HepG2 (cell line): Measurements from ENCODE around the gene PRSS8. TPM values are rescaled to one million over a fixed set of nuclear protein-coding genes. Genes with fewer than 3 reads are reported as not detected.

Source experiments
- CREM ChIP-seq, 2 experiments: sonication (generic) in 1 of 2; formaldehyde crosslinking in 1 of 2; IDR thresholded peaks; 2 replicates each; pipeline versions ENCODE4 v1.4.0 to v1.6.1; 2016 to 2020; ENCODE audit warnings: antibody characterized with exemption in 1 of 2, mild to moderate bottlenecking in 1 of 2, missing genetic modification reagents in 1 of 2
- EP300 ChIP-seq, 3 experiments: sonication (generic) in 1 of 3; formaldehyde crosslinking in 1 of 3; IDR thresholded peaks; 2 replicates each; pipeline versions ENCODE4 v1.5.1 to v1.6.1; 2011 to 2020; ENCODE audit warnings: low read depth in 2 of 3, low read length in 2 of 3, borderline replicate concordance in 1 of 3, improper control_type of control experiment in 1 of 3, mild to moderate bottlenecking in 1 of 3, missing genetic modification reagents in 1 of 3, moderate library complexity in 1 of 3
- GPBP1L1 ChIP-seq: sonication (generic); formaldehyde crosslinking; IDR thresholded peaks from 2 replicates; pipeline ENCODE4 v1.5.0; 2020; ENCODE audit warnings: mild to moderate bottlenecking, missing genetic modification reagents
- HDAC1 ChIP-seq: sonication (generic); formaldehyde crosslinking; IDR thresholded peaks from 2 replicates; pipeline ENCODE4 v1.5.1; 2020; ENCODE audit warnings: mild to moderate bottlenecking, missing genetic modification reagents
- KMT2A ChIP-seq: sonication (generic); formaldehyde crosslinking; IDR thresholded peaks from 2 replicates; pipeline ENCODE4 v1.4.0; 2020; ENCODE audit warnings: missing genetic modification reagents
- LRRFIP1 ChIP-seq: sonication (generic); formaldehyde crosslinking; conservative IDR thresholded peaks from 2 replicates; pipeline ENCODE4 v1.4.0; 2020; ENCODE audit warnings: missing genetic modification reagents
- PLSCR1 ChIP-seq: sonication (generic); formaldehyde crosslinking; IDR thresholded peaks from 2 replicates; pipeline ENCODE4 v1.5.0; 2020; ENCODE audit warnings: missing genetic modification reagents, mild to moderate bottlenecking, borderline replicate concordance
- SRSF4 ChIP-seq: fragments of 200-400 bp; formaldehyde crosslinking; IDR thresholded peaks from one replicate; pipeline ENCODE4 v1.6.1; 2018; ENCODE audit warnings: mild to moderate bottlenecking, low read depth, low read length, moderate library complexity; ENCODE audit not compliant: poor library complexity, severe bottlenecking
- THAP11 ChIP-seq: IDR thresholded peaks from 2 replicates; pipeline ENCODE4 v1.6.1; 2016; ENCODE audit warnings: missing biosample characterization, missing genetic modification reagents
- ZBTB49 ChIP-seq: sonication (generic); formaldehyde crosslinking; IDR thresholded peaks from 2 replicates; pipeline ENCODE4 v1.4.0; 2020; ENCODE audit warnings: missing genetic modification reagents, borderline replicate concordance
- ZNF10 ChIP-seq: sonication (generic); formaldehyde crosslinking; IDR thresholded peaks from 2 replicates; pipeline ENCODE4 v1.4.0; 2020; ENCODE audit warnings: mild to moderate bottlenecking, low read depth, missing genetic modification reagents, borderline replicate concordance
- ZNF143 ChIP-seq: sonication (generic); formaldehyde crosslinking; IDR thresholded peaks from 2 replicates; pipeline ENCODE4 v1.4.0; 2020; ENCODE audit warnings: missing genetic modification reagents
- ZNF20 ChIP-seq: sonication (generic); formaldehyde crosslinking; IDR thresholded peaks from 2 replicates; pipeline ENCODE4 v1.4.0; 2020; ENCODE audit warnings: mild to moderate bottlenecking, moderate library complexity, missing genetic modification reagents
- ZNF274 ChIP-seq: sonication (generic); formaldehyde crosslinking; IDR thresholded peaks from 2 replicates; pipeline ENCODE4 v1.5.1; 2020; ENCODE audit warnings: mild to moderate bottlenecking, missing genetic modification reagents
- ZNF276 ChIP-seq: sonication (generic); formaldehyde crosslinking; IDR thresholded peaks from 2 replicates; pipeline ENCODE4 v1.4.0; 2020; ENCODE audit warnings: mild to moderate bottlenecking, low read depth, missing genetic modification reagents
- ZNF367 ChIP-seq: sonication (generic); formaldehyde crosslinking; IDR thresholded peaks from 2 replicates; pipeline ENCODE4 v1.4.0; 2020; ENCODE audit warnings: missing genetic modification reagents, borderline replicate concordance
- ZNF773 ChIP-seq: sonication (generic); formaldehyde crosslinking; IDR thresholded peaks from 2 replicates; pipeline ENCODE4 v1.4.0; 2020; ENCODE audit warnings: missing genetic modification reagents, borderline replicate concordance
- ZSCAN30 ChIP-seq: sonication (generic); formaldehyde crosslinking; IDR thresholded peaks from 2 replicates; pipeline ENCODE4 v1.5.0; 2020; ENCODE audit warnings: mild to moderate bottlenecking, missing genetic modification reagents
- polyA plus RNA-seq, 8 experiments: library from polyadenylated mRNA; depleted of rRNA in 3 of 8; stranded (reverse) in 7 of 8; unstranded in 1 of 8; fragments of >200 nt; fragmentation: Illumina TruSeq in 4 of 8; extraction: Trizol in 4 of 8; gene quantifications; 2 replicates each; pipeline versions ENCODE4 v1.2.1 to v1.2.3, GENCODE V29; 2011 to 2016; ENCODE audit warnings: low read depth in 4 of 8, missing spikeins in 1 of 8, mixed read lengths in 1 of 8; ENCODE audit not compliant: insufficient read depth in 1 of 8
- total RNA-seq, 5 experiments: library from RNA; depleted of rRNA; stranded (reverse); fragments of >200 nt; fragmentation: Illumina TruSeq; extraction: Trizol; gene quantifications; 2 replicates each; pipeline ENCODE4 v1.2.3, GENCODE V29; 2016; ENCODE audit warnings: low read depth in 1 of 5

Gene PRSS8
- total and polyA plus RNA-seq, 2 of the 13 experiments (the other 11 are each of a cell fraction or from before 2014, with no cell fraction given), result 2.6 to 7.2 TPM

- TF ChIP-seq ZNF367 (no peak), CREM (IDR thresholded peaks at IDR 0.05) (no peak; the same call in 1 of the 2 replicates), CREM (CRISPR knock-in tag; IDR thresholded peaks at IDR 0.05) (no peak), ZNF274 (CRISPR knock-in tag) (peak; percentile 77), SRSF4 (no peak), ZBTB49 (0 out of 2 replicates have a peak, but pooled peaks have one; percentile 33), ZSCAN30 (CRISPR knock-in tag) (no peak), HDAC1 (CRISPR knock-in tag) (peak; percentile 80), ZNF143 (CRISPR knock-in tag) (peak; percentile 48), PLSCR1 (CRISPR knock-in tag) (no peak), ZNF276 (CRISPR knock-in tag) (no peak), ZNF20 (CRISPR knock-in tag) (no peak), KMT2A (CRISPR knock-in tag) (peak; percentile 48; the same call in 1 of the 2 replicates), ZNF10 (CRISPR knock-in tag) (no peak), LRRFIP1 (CRISPR knock-in tag) (no peak), GPBP1L1 (CRISPR knock-in tag) (no peak), EP300 (IDR thresholded peaks at IDR 0.05; ENCODE audit: low read depth in 2 of 2, low read length in 2 of 2) (peak; percentile 26 to 27; a peak in 1 of 4 replicates), EP300 (CRISPR knock-in tag; IDR thresholded peaks at IDR 0.05; ENCODE audit: borderline replicate concordance) (peak; percentile 33; the same call in 1 of the 2 replicates), THAP11 (CRISPR knock-in tag) (peak; percentile 89), ZNF773 (CRISPR knock-in tag) (0 out of 2 replicates have a peak, but pooled peaks have one; percentile 40)
Observed at GRCh38 chr16:31142109-31143010, 6.8 kb upstream of the PRSS8 start (continued).
